H9 (cell line): ENCODE results near the gene SLC49A4. TPM values are rescaled to one million over a fixed set of nuclear protein-coding genes. Genes with fewer than 3 reads are reported as not detected.

Source experiments
- DNase-seq: peaks from one replicate; pipeline ENCODE4 v3.0.0-alpha.2; 2017
- H2AFZ ChIP-seq: one replicate; pipeline ENCODE4 v1.6.1; 2013; ENCODE audit warnings: mild to moderate bottlenecking, low read length, control low read depth, moderate library complexity
- H2AK5ac ChIP-seq: 2 replicates; pipeline ENCODE4 v1.6.1; 2013; ENCODE audit warnings: low read length, control low read depth, mixed read lengths; ENCODE audit not compliant: insufficient read length
- H2BK120ac ChIP-seq: one replicate; pipeline ENCODE4 v1.6.1; 2013; ENCODE audit warnings: low read depth, mild to moderate bottlenecking, low read length, control low read depth, inconsistent platforms; ENCODE audit not compliant: poor library complexity, severe bottlenecking
- H2BK12ac ChIP-seq: 2 replicates; pipeline ENCODE4 v1.6.1; 2013; ENCODE audit warnings: low read length, control low read depth, mixed read lengths, low read depth; ENCODE audit not compliant: insufficient read length
- H2BK15ac ChIP-seq: 2 replicates; pipeline ENCODE4 v1.6.1; 2013; ENCODE audit warnings: low read depth, low read length, control low read depth
- H2BK20ac ChIP-seq: one replicate; pipeline ENCODE4 v1.6.1; 2013; ENCODE audit warnings: low read depth, mild to moderate bottlenecking, low read length, control low read depth, inconsistent platforms; ENCODE audit not compliant: poor library complexity, severe bottlenecking
- H2BK5ac ChIP-seq: 2 replicates; pipeline ENCODE4 v1.6.1; 2013; ENCODE audit warnings: low read length, control low read depth, mixed read lengths; ENCODE audit not compliant: insufficient read length
- H3K14ac ChIP-seq: 2 replicates; pipeline ENCODE4 v1.6.1; 2013; ENCODE audit warnings: low read length, control low read depth; ENCODE audit not compliant: insufficient read depth
- H3K18ac ChIP-seq: 2 replicates; pipeline ENCODE4 v1.6.1; 2013; ENCODE audit warnings: low read depth, mild to moderate bottlenecking, mixed read lengths, low read length, control low read depth; ENCODE audit not compliant: insufficient read length
- H3K23ac ChIP-seq: 2 replicates; pipeline ENCODE4 v1.6.1; 2013; ENCODE audit warnings: low read length, control low read depth, mixed read lengths, low read depth; ENCODE audit not compliant: insufficient read length
- H3K23me2 ChIP-seq: 2 replicates; pipeline ENCODE4 v1.6.1; 2013; ENCODE audit warnings: low read depth, mild to moderate bottlenecking, mixed read lengths, low read length, control low read depth; ENCODE audit not compliant: insufficient read length, poor library complexity, severe bottlenecking
- H3K27ac ChIP-seq: 2 replicates; pipeline ENCODE4 v1.5.1; 2013; ENCODE audit warnings: low read length, control low read depth, mixed read lengths, low read depth; ENCODE audit not compliant: insufficient read length
- H3K27me3 ChIP-seq: 2 replicates; pipeline ENCODE4 v1.6.1; 2013; ENCODE audit warnings: low read length, control low read depth, inconsistent platforms; ENCODE audit not compliant: insufficient read depth
- H3K4ac ChIP-seq: 2 replicates; pipeline ENCODE4 v1.6.1; 2013; ENCODE audit warnings: low read depth, mild to moderate bottlenecking, control low read depth, inconsistent platforms, low read length, moderate library complexity
- H3K4me1 ChIP-seq: 2 replicates; pipeline ENCODE4 v1.6.1; 2013; ENCODE audit warnings: low read length, control low read depth, inconsistent platforms; ENCODE audit not compliant: insufficient read depth
- H3K4me2 ChIP-seq: 2 replicates; pipeline ENCODE4 v1.6.1; 2013; ENCODE audit warnings: low read length, control low read depth, mixed read lengths; ENCODE audit not compliant: insufficient read length, insufficient read depth
- H3K56ac ChIP-seq: 2 replicates; pipeline ENCODE4 v1.6.1; 2013; ENCODE audit warnings: low read depth, mild to moderate bottlenecking, mixed read lengths, low read length, control low read depth; ENCODE audit not compliant: insufficient read length
- H3K79me1 ChIP-seq: 2 replicates; pipeline ENCODE4 v1.6.1; 2013; ENCODE audit warnings: low read depth, mild to moderate bottlenecking, moderate library complexity, low read length, control low read depth, inconsistent platforms; ENCODE audit not compliant: insufficient read depth, poor library complexity, severe bottlenecking
- H3K79me2 ChIP-seq: 2 replicates; pipeline ENCODE4 v1.6.1; 2013; ENCODE audit warnings: low read length, control low read depth, inconsistent platforms; ENCODE audit not compliant: insufficient read depth
- H3K9ac ChIP-seq: 2 replicates; pipeline ENCODE4 v1.6.1; 2013; ENCODE audit warnings: low read length, control low read depth, mixed read lengths; ENCODE audit not compliant: insufficient read length; ENCODE audit errors: extremely low read depth
- H3K9me3 ChIP-seq: one replicate; pipeline ENCODE4 v1.6.1; 2013; ENCODE audit warnings: low read depth, low read length, inconsistent platforms; ENCODE audit not compliant: control insufficient read depth
- H3T11ph ChIP-seq: one replicate; pipeline ENCODE4 v1.6.1; 2013; ENCODE audit warnings: mild to moderate bottlenecking, low read length, control low read depth, inconsistent platforms
- H4K20me1 ChIP-seq: one replicate; pipeline ENCODE4 v1.6.1; 2013; ENCODE audit not compliant: control insufficient read depth, insufficient read length, insufficient read depth
- H4K5ac ChIP-seq: 2 replicates; pipeline ENCODE4 v1.6.1; 2013; ENCODE audit warnings: low read depth, mild to moderate bottlenecking, mixed read lengths, low read length, control low read depth; ENCODE audit not compliant: insufficient read length
- H4K8ac ChIP-seq: replicated peaks from 2 replicates; pipeline ENCODE4 v1.6.1; 2013; ENCODE audit warnings: low read length, control low read depth, mixed read lengths, low read depth; ENCODE audit not compliant: insufficient read length
- H4K91ac ChIP-seq: 2 replicates; pipeline ENCODE4 v1.6.1; 2013; ENCODE audit warnings: low read depth, mild to moderate bottlenecking, moderate library complexity, mixed read lengths, low read length, control low read depth; ENCODE audit not compliant: insufficient read length
- H3K27ac Mint-ChIP-seq, 3 experiments: 2 replicates in 2 of 3; 3 replicates in 1 of 3; pipeline ENCODE4 v1.8.0; 2020 to 2021; ENCODE audit warnings: mixed read lengths in 3 of 3, mild to moderate bottlenecking in 1 of 3, moderate library complexity in 1 of 3
- H3K27me3 Mint-ChIP-seq: 2 replicates; pipeline ENCODE4 v1.8.0; 2021; ENCODE audit warnings: low read depth, mild to moderate bottlenecking, moderate library complexity, mixed read lengths
- H3K36me3 Mint-ChIP-seq, 3 experiments: 2 replicates in 2 of 3; 3 replicates in 1 of 3; pipeline ENCODE4 v1.8.0; 2020 to 2021; ENCODE audit warnings: low read depth in 3 of 3, mixed read lengths in 3 of 3; ENCODE audit not compliant: insufficient read depth in 1 of 3
- H3K4me1 Mint-ChIP-seq, 2 experiments: 2 replicates each; pipeline ENCODE4 v1.8.0; 2020; ENCODE audit warnings: mixed read lengths in 2 of 2
- H3K4me3 Mint-ChIP-seq, 2 experiments: 2 replicates in 1 of 2; 3 replicates in 1 of 2; pipeline ENCODE4 v1.8.0; 2020 to 2021; ENCODE audit warnings: mild to moderate bottlenecking in 2 of 2, mixed read lengths in 2 of 2, moderate library complexity in 1 of 2
- H3K9me3 Mint-ChIP-seq, 2 experiments: 2 replicates in 1 of 2; 3 replicates in 1 of 2; pipeline ENCODE4 v1.8.0; 2020; ENCODE audit warnings: mild to moderate bottlenecking in 2 of 2, mixed read lengths in 2 of 2, moderate library complexity in 1 of 2
- CTCF ChIP-seq: fragments of 200-600 bp; sonication (generic); conservative IDR thresholded peaks from 3 replicates; pipeline ENCODE4 v1.8.0; 2021; ENCODE audit warnings: antibody characterized with exemption, mild to moderate bottlenecking
- WGBS: extraction: QIAGEN DNeasy Blood & Tissue Kit; methylation state at CpG from one replicate; pipeline ENCODE4 v1.1.7; 2013; ENCODE audit warnings: missing lambda C conversion rate, low lambda C conversion rate, mixed read lengths; ENCODE audit not compliant: insufficient read length; ENCODE audit errors: extremely low coverage; 5-methylcytosine and 5-hydroxymethylcytosine counted together
- total RNA-seq: library from RNA; stranded (reverse); gene quantifications from 2 replicates; pipeline ENCODE4 v1.2.1, GENCODE V29; 2021

SLC49A4 gene
- total RNA-seq, 1 experiment from 2014 or later = 10.7 TPM

- Histone ChIP-seq H3T11ph (no peak overlapping the region), H4K91ac (no peak overlapping the region), H4K20me1 (no peaks in the 10 kb centered on the region), H3K27ac (no peak overlapping the region), H2AK5ac (no peak overlapping the region), H2AFZ (no peak overlapping the region), H2BK15ac (no peak overlapping the region), H3K79me1 (no peaks in the 10 kb centered on the region), H2BK120ac (no peak overlapping the region), H3K56ac (no peak overlapping the region), H4K8ac (no peak overlapping the region), H2BK5ac (no peak overlapping the region), H3K27me3 (no peaks in the 10 kb centered on the region), H3K9me3 (no peaks in the 10 kb centered on the region), H3K23ac (no peak overlapping the region), H3K23me2 (no peaks in the 10 kb centered on the region), H3K4me1 (no peaks in the 10 kb centered on the region), H3K9ac (no peak overlapping the region), H3K4me2 (no peak overlapping the region), H3K4ac (no peak overlapping the region), H2BK12ac (no peak overlapping the region), H4K5ac (no peak overlapping the region), H2BK20ac (no peak overlapping the region), H3K79me2 (no peaks in the 10 kb centered on the region), H3K14ac (no peak overlapping the region), H3K18ac (no peak overlapping the region)
- H3K4me3 Mint-ChIP-seq = no peak overlapping the region
- H3K4me1 Mint-ChIP-seq = peaks cover 3% of the 10 kb centered on the region in 2 experiments
- H3K36me3 Mint-ChIP-seq = no peaks in the 10 kb centered on the region; a peak in 3 of 7 replicates
- no peak for DNase-seq
- no CpG with 5 or more reads among the region's 5 CpGs for WGBS
- TF ChIP-seq CTCF = no peak
- no peaks in the 10 kb centered on the region for H3K9me3 Mint-ChIP-seq
- H3K27me3 Mint-ChIP-seq = no peaks in the 10 kb centered on the region
- no peak overlapping the region; a peak in 1 of 7 replicates for H3K27ac Mint-ChIP-seq
These were observed 64.3 kb downstream of the SLC49A4 start for GRCh38 chr3:122859021-122859805.
